ENCODE data around the gene DUSP8.

DUSP8 gene

DNA sequence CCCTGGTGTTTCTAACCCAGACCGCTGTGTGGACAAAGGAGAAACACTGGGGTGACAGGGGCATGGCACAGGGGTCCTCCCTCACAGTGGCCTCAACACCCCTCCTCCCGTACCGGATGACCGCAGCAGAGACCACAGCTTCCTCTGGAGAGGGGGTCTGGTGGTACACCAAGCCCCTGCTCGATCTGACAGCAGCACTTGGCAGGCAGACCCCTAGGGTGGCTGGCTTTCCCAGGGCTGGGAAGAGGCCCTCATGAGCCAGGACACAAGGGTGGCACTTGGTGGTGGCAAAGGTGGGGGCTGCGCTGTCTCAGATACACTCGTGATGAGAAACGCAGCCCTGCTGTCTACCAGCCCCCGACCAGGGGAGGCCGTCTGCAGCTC lies 38.7 kb downstream of the DUSP8 start:
- in situ Hi-C loops (cut with MboI; ENCODE audit: low sequenced_read_pairs), result no loop called here

DNA sequence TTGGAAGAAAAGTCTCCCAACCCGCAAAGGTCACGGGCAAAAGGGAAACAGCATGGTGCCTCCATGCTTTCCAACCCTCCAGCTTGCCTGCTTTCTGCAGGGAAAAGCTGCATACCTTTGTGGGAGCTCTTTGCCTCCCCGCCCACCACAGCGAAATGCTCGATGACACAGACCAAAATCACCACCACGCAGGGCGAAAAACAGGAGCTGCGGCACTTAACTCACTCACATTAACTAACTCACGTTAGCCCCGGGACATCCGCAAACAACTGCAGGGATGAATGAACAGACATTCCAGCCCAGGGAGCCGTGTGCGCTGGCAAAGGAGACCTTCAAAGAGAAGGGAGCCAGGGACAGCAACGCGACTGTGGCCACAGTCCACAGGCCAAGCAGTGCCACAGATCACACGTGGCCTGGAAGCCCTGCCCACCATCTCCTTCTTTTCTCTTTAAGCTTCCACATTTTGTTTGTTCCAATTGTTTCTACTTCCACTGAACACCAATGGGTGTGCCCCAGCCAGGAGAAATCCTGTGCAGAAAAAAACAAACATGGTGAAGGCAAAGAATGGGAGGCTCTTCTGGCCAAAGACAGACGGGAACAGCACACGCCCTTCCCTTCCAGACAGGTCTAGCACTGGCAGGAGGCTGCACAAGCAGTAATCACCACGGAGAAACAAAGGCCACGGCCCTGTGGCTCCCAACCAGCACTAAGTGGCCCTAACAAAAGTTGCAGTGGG lies 39.3 kb downstream of the DUSP8 start:
- in situ Hi-C loops (cut with MboI; ENCODE audit: low sequenced_read_pairs), result no loop called here

DNA sequence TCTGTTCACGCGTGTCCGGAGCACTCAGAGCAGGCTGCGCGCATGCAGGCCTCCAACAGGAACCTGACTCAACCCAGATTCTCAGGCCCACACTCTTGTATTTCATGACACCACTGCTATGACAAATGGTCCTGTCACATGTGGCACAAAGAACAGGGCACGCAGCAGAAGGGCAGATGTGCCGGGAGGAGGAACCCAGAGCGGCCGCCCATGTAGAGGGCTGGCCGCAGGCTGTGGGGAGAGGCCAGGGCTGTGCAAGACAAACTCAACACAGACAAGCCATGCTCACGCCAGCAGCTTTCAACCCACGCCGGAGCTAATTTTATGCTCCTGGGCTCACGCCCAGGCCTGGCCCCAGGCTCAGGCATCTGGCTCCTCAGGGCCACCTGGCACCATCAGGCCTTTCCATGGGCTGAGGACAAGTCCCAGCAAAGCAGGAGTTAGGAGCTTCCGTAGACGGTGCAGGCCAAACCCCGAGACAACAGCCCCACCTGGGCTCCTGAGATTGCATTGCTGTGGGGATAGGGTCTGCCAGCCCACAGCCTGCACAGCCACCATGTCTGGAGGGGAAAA lies 40.0 kb downstream of the DUSP8 start:
- in situ Hi-C loops (cut with MboI; ENCODE audit: low sequenced_read_pairs), result no loop called here

DNA sequence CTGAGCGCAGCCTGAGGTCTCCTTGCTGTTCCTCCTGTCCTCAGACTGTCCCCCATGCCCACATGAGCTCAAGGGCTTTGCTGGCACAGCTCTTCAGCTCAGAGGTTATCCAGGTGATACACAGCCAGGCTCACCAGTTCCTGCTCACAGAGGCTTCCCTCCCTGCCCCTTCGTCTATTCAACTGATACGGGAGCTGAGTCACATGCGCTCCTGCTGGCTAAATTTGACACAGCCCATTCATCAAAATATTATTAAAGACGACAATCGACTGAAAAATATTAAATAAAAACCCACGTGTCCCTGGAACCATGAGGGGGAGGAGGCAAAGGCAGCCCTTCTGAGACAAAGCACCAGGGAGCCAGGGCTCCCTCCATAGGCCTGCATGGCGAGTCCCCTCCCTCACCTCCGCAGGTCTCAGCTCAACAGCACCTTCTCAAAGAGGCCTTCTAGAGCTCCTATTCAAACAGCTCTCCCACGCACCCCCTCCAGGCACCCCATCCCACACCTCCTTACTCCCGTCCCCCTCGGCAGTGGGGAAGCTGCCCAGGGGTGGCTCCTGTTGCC lies 40.5 kb downstream of the DUSP8 start:
- in situ Hi-C loops (cut with MboI; ENCODE audit: low sequenced_read_pairs), result no loop called here

DNA sequence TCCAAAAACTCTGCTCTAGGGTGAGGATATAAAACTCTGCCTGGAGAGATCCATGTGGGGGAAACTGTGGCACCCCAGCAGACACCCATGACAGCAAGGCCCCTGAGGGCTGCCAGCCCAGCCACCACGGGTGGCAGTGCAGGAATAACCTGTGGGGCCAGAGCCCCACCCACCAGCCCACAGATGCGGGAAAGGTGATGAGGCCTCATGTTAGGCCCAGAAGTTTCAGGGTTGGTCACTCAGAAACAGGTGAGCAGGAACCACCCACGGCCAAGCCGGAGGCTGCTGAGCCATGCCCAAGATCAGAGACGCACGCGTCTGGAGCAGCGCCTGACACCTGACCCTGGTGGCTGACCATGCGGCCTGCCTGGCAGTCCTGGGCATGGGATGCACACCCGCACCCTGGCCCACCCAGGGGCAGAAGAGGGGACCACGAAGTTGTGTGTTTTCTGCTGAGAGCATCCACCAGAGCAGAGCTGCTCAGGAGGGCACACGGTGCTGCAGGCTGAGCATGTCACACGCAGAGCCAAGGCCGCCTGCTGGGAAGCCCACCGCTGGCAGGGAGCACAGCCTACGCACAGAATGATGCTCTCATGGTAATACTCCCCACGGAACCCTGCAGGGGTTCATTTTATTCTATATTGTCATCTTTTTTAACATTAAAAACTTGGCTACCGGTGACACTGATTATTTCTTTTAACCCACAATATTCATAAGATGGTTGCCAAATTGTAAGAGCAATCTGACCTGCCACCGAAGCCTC lies 41.2 kb downstream of the DUSP8 start:
- in situ Hi-C loops (cut with MboI; ENCODE audit: low sequenced_read_pairs), result no loop called here

DNA sequence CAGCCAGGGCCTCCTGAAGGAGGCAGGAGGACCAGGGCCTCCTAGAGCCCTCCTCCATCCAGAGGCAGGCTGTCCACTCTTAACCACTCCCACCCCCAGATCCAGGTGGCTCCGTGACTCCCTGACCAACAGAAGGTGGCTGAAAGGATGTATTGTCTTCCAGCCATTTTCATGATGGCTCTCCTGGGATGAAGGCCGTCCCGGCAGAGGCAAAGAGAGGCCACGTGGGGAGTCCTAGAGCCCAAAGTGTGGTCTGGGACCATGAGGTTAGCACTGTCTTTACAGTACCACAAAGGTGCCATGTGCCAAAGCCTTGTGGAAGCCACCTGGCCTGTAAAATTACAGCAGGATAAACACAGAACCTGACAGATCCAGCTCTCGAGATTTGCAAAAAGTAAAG lies 42.3 kb downstream of the DUSP8 start:
- in situ Hi-C loops (cut with MboI; ENCODE audit: low sequenced_read_pairs), result no loop called here

DNA sequence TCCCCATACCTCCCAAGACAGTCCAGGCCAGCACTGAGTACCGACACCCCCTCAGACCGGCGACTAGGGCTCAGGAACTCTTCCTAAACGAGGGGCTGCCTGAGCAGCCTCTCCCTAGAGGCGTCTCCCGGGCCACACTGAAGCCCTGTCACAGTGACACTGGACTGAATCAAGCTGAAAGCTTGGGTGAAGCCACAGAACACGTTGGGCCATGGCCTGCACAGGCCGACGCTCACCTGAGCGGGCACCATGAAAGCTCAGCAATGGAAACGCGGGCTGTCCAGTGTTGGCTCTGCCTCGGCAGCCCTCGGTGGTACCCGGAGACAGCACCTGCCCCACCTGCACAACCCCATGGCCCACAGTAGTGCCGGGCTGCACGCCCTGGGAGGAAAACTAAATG lies 42.8 kb downstream of the DUSP8 start:
- in situ Hi-C loops (cut with MboI; ENCODE audit: low sequenced_read_pairs), result no loop called here

DNA sequence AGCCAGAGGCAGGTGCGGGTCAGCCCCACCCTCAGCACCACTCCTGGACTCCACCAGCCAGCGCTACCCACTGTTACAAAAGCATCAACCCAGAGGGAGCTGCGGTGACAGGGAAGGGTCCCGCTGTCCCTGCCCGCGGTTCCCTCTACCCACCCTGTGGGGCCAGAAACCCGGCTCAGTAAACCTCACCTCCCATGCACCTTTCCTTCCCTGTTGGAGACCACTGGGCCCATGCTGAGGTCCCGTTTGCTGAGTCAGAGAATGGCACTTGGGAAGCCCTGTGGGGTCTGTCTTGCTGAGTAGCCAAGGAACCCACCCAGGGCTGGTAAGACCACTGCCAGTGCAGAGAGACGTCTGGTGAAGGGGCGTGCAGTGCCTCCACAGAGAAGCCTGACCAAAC lies 43.4 kb downstream of the DUSP8 start:
- in situ Hi-C loops (cut with MboI; ENCODE audit: low sequenced_read_pairs), result no loop called here

DNA sequence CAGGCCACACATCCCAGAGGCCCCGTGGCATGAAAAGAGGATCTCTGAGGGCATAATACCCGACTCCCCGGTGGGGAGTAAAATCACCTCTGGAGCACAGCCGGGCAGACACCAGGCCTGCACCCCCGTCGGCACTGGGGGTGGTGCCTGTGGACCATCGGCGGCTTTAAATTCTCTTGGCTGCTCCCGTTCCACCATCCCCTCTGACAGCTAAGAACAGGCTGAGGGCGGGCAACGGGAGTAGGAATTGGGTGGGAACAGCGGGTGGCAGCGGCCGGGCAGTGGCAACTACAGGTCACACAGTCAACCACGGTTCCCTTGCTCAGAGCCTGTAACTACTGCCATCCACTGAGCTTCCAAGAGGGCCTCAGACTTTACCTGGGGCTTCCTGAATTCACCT lies 45.3 kb downstream of the DUSP8 start:
- in situ Hi-C loops (cut with MboI; ENCODE audit: low sequenced_read_pairs), result no loop called here

DNA sequence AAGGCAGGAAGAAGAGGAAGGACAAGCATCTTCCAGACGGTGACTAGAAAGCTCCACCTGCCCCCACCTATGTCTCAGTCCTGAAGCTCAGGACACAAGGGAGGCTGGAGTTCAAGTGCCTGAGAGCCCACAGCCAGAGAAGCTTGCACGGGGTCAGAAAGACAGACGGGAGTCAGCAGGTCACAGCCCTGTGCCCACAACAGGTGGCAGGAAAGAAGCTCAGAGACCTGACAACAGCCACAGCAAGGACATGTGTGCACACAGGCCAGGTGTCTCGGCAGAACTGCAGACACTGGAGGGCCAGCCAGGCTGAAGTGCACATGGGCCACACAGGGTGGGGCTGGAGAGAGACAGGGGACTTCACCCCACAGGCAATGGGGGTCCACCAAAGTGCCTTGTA lies 48.3 kb downstream of the DUSP8 start:
- in situ Hi-C loops (cut with MboI; ENCODE audit: low sequenced_read_pairs), result no loop called here

DNA sequence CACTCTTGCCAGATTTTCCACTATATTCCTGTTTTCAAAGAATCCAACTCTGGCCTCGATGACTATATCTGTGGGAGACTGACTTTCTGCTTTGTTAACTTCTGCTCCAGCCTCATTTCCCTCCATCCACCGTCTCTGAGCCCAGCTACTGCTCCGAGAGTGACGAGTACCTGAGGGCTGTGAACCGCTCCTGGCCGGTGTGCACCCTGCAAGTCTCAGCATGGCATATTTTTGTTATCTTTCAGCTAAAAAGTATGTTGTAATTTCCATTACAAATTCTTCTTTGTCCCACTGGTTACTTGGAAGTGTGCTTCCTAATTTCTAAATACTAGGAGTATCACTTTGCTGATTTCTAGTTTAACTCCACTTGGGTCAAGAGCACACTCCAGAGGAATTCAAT lies 49.0 kb downstream of the DUSP8 start:
- in situ Hi-C loops (cut with MboI; ENCODE audit: low sequenced_read_pairs), result no loop called here

DNA sequence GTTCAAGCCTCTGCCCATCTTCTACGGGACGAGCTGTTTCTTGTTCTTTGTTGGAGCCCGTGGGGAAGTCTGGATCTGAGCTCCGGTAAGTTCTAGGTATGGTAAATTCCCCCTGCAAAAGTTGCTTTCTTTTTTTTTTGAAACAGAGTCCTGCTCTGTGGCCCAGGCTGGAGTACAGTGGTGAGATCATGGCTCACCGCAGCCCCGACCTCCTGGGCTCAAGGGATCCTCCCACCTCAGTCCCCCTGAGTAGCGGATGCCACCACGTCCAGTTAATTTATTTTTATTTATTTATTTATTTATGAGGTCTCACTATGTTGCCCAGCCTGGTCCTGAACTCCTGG lies 50.0 kb downstream of the DUSP8 start:
- in situ Hi-C loops (cut with MboI; ENCODE audit: low sequenced_read_pairs), result no loop called here

DNA sequence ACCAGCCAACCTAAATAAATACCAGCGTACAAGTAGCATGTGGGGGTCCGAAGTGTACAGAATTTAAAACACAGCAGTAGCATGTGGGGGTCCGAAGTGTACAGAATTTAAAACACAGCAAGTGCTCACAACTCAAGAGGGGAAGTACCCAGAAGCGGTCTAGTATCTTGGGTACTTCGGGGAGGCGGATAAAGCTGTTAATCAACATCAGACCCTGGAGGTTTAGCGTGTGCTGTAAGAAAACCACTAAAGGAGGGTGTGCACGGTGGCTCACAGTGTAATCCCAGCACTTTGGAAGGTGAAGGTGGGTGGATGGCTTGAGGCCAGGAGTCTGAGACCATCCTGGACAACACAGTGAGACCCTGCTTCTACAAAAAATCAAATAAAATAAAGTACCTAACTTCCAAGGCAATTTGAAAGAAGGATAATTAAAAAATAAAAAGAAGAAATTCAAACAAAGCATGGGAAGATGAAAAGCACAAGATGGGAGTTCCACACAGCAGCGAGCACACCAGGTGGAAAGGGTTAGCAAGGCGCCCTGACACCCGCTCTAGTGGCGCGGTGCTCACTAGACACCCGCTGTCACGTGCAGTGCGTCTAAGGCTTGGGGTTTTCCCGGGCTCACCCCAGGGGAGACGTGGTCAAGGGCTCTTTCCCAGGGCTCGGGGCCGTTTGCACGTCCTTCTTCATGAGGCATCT lies 50.5 kb downstream of the DUSP8 start:
- in situ Hi-C loops (cut with MboI; ENCODE audit: low sequenced_read_pairs), result no loop called here

DNA sequence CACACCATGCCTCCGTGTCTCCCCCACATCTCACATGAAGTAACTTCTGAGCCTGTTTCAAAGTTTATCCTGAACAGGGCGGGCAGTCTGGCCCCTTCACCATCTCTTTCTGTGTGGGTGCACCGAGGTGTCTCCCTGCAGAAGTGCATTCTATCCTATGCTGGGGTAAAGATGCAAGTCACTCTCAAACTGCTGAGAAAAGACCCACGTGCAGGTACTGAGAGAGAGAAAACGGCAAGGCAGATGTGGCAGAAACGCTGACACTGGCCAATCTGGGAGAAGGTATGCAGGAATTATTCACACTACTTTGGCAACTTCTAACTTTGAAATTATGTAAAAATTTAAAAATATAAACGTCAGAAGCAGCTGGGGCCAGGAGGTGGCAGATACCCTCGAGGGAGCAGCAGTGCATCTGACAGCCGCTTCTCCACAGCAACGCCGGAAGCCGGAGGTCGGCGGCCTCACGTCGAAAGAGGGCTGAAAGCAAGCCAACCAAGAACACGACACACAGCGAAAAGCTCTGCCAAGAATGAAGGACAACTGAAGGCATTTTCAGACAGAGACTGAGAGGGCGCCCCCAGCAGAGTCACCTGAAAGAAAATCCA lies 51.3 kb downstream of the DUSP8 start:
- in situ Hi-C loops (cut with MboI; ENCODE audit: low sequenced_read_pairs), result no loop called here

DNA sequence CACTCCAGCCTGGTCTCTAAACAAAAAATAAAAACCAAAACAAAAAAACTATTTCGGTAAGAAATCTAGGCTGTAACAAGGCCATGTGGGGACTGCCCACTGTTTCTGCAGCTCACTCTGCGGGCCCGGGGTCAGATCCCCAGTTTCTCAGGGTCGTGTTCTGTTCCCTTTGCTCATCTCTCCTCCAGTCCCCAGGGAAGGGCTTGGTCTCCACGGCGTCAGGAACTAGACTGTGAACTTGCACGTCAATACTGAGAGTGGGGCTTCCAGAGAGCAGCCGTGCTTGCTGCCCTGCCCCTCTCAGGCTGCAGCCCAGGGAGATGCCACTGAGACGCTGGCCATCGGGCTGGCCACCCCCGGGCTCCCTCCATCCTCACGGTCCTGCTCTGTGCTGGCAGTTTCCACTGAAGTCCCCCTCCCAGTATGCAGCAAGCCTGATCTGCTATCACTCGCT lies 51.8 kb downstream of the DUSP8 start:
- in situ Hi-C loops (cut with MboI; ENCODE audit: low sequenced_read_pairs), result no loop called here

DNA sequence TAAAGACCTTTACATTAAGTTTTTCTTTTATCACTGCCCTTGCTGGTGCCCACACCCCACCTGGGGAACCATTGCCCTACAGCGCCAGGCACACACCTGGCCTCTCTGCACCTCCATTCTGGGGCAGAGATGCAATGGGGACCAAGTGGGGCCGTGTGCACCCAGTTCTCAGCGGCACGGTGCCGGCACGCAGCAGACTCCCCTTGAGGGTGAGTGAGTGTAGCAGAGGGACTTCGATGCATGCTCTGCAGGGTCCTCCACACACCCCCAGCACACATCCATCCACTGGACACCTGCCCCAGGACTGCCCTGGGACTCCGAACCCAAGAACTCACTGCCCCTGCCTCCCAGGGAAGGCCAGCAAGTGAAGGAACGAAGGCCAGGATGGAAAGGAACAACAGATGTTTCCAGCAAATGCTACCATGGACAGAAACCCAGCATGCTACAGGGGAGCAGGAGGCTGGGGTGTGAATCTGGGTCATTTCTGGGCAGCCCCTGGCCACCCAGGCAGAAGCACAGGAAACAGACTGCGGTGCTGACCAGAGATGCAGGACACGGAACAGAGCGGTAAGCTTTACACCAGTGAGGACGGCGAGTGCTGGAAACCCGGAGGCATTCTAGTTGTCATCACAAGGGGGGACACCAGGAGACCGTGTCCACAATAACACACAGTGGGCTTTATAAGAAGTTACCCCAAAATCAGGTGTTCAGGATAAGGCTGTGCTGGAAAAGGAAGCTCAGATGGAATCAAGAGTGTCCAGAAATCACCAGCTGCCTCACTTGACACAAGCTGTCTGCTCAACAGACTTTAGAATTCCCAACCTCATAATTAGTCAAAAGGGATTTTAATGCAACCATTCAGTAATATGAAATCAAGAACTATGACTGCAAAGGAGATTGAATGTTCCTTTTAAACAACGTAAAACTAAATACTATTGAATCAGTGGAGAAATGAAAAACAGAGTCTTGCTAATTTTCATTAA lies 52.8 kb downstream of the DUSP8 start:
- in situ Hi-C loops (cut with MboI; ENCODE audit: low sequenced_read_pairs), result no loop called here

DNA sequence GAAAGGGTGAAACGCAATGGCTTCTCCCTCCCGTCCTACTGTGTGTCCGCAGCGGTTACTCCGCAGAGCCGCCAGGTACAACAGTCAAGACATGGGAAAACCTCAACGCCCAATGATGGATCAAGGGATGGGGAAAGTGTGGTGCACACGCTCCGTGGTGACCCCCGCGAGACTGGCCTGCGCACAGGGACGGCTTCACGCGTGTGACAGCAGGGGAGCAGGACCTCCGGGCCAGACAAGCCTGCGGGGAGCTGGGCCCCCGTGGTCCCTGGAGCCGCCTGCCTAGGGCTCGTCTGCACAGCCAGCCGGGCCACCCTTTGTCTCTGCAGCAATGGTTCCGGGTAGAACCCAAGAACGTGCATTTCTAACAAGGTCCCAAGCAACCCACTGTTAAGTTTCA lies 53.8 kb downstream of the DUSP8 start:
- in situ Hi-C loops (cut with MboI; ENCODE audit: low sequenced_read_pairs), result no loop called here

DNA sequence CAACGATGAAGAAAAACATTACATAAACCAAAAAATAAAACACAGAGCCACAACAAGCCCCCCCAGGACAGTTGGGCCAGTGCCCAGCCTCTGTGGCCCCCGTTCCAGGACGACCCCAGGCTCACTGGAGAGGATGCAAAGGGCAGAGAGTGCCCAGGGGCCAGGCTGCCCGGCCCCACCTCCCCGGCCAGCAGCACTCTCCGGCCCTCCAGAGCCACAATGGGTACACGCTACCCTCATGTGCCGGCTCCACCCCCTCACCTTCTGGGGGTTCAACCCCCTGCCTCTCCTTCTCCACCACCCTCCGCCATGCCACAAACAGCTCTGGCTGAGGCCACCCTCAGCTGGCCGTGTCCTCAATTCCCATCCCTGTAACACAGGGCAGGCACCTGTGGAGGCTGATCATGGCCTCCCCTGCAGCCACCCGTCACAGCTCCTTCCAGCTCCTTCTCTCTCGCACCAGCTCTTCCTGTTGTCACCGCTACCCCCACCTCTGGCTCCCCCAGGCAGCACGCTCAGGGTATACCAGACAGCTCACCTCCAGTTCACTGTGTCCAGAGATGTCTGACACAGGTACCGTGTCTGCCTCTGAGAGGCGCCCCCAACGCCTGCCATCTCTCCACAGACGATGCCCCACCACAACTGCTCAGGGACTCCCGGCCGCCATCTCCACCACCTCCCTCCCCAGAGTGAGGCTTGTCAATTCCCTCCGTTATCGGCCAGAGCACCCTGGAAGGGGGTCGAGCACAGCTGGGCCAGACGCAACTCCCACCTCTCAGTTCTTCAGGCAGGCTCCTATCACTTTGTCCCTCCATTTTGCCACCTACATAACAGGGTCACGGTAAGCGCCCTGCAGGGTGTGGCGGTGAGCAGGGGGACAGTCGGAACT lies 54.7 kb downstream of the DUSP8 start:
- in situ Hi-C loops (cut with MboI; ENCODE audit: low sequenced_read_pairs), result no loop called here
